Heart left ventricle (tissue), 13 donors: ENCODE results near the gene RPS6KA5.

Experiments used
- POLR2A ChIP-seq, 2 donors: fragments of 450-650 bp; IDR thresholded peaks; one replicate each; pipeline ENCODE4 v1.6.1; 2017; ENCODE audit warnings: antibody characterized with exemption in 2 of 2, mild to moderate bottlenecking in 2 of 2, moderate library complexity in 2 of 2
- TF ChIP-seq, protein P1 (sequence below), 12 donors: fragments of 200-600 bp; sonication (generic) in 4 of 12; IDR thresholded peaks; one replicate each; pipeline versions ENCODE4 v1.5.0 to v1.8.0; 2018 to 2022; ENCODE audit warnings: antibody characterized with exemption in 12 of 12, mild to moderate bottlenecking in 5 of 12
- donor health status: ischemic (EF 13 %, LVEDD 7.1; RV severe dilation, severe dysfunction).
- donor health status: DM: no; HTN: yes; CAD: no.
- donor health status: DM: no; HTN: no; CAD: no.
- donor health status: ischemic (EF 25% LVEDD 6.9; RV normal size, moderate dysfunction).
- donor health status: ischemic (EF 25% LVEDD 5.7; RV mildly dilated, moderate dysfunction).
- donor health status: ischemic (EF 35%, LVEDD 5.7; RV mildly dilated, moderate dysfunction).
- donor health status: nonischemic (EF 11% LVEDD 7.7; RV severe dilation, severe dysfunction).
- donor health status: DM: yes; HTN: yes; CAD: no.
- donor health status: PGD.
- donor health status: ischemic (EF 29% LVEDD 5.4; RV normal size, mild dysfunction).
- donor health status: nonischemic (EF 23%, LVEDD 6.1; RV moderate dilation, normal function).

DNA sequence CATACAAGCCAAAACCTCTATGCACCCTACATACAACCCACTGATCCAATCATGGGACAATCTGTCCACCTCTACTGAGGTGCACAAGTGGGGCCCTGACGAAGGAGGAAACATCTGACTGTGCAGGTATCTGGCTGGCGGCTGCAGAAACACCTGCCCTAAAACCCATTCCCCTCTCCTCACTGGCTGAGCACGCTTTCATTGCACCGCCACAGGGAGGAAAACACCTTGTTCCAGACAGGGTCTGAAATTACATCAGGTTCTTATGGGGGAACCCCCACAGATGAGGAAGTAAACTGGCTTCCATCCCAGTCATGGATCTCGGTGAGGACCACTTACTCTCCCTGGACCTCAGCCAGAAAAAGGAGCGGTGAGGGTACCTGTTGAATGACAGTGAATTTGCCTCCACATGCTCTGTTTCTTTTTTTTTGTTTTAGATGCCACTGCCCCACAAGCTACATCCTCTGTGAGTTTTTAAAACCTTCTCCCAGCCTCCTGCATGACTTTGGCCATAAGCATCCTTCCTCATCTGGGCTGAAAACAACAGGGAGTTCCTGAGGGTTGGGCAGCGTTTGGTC lies 29.6 kb upstream of the RPS6KA5 start:
- TF ChIP-seq, protein P1, sequence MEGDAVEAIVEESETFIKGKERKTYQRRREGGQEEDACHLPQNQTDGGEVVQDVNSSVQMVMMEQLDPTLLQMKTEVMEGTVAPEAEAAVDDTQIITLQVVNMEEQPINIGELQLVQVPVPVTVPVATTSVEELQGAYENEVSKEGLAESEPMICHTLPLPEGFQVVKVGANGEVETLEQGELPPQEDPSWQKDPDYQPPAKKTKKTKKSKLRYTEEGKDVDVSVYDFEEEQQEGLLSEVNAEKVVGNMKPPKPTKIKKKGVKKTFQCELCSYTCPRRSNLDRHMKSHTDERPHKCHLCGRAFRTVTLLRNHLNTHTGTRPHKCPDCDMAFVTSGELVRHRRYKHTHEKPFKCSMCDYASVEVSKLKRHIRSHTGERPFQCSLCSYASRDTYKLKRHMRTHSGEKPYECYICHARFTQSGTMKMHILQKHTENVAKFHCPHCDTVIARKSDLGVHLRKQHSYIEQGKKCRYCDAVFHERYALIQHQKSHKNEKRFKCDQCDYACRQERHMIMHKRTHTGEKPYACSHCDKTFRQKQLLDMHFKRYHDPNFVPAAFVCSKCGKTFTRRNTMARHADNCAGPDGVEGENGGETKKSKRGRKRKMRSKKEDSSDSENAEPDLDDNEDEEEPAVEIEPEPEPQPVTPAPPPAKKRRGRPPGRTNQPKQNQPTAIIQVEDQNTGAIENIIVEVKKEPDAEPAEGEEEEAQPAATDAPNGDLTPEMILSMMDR (IDR thresholded peaks at IDR 0.05), result no peak
- TF ChIP-seq POLR2A (IDR thresholded peaks at IDR 0.05), result no peak
